HG03342 (cell line): ENCODE data around the gene PGM3.

Experiments
- ATAC-seq: cut with Tn5 transposase; IDR thresholded peaks from one replicate; pipeline ENCODE4 v1.9.1; 2021; ENCODE audit warnings: mild to moderate bottlenecking, moderate library complexity; ENCODE audit not compliant: unreplicated experiment

PGM3 gene

DNA sequence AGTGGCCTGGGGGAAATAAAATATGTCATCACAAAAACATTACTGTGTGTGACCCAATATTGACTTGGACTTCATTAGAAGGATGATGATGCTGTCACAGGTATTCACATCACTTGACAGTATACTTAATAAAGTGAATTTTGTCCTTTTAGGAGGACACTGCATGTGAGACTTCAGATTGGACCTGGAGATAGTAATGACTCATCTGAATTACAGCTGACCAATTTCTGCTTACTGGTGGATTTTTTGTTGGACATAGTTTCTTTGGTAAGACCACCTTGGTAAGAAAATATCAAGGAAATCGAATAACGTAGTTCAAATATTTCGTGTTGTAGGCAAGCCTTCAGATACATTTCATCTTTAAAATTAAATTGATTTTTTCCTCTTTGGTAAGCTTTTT is 68.5 kb downstream of the PGM3 start:
- no peak for ATAC-seq

DNA sequence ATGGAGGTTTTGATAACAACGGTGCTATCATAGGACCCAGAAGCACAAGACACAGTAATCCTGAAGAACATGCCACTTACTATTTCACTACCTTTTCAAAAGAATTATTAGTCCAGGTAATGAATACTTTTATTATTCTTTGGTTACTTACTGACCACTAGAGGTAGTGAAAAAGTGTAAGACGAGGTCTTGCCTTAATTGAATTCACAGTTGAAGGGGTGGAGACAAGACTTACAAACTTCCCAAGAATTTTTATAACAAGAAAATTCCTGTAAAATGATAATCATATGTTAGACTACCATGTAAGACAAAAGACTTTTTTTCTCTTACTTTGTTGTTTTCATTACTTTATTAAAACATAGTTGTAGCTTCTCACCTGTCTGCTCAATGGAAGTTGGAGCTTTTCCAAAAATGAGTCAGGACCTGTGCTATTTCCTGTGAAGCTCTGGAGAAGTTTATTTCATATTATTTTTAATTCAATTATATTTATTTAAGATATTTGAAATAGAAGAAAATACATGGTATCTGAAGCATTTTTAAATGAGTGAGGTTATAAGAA is 73.2 kb downstream of the PGM3 start:
- ATAC-seq, result no peak

DNA sequence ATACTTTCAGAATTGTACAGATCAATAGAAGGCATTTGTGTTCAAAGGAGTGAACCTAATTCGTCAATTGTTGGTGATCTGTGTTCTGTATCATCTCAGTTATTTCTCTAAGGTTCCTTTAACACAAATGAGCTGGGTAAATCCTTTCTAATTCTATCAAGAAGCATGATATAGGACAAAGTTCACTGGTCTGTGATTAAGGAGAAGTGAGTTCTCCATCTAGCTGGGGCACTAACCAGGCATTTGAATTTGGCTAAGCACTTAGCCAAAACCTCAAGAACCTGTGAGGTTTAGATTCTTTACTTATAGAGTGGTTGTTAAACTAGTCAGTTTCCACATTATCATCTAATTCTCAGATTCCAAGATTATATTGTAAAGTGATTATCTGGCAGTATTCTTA is 75.3 kb downstream of the PGM3 start:
- ATAC-seq, result no peak
